Activated CD8-positive, alpha-beta memory T cell treated with anti-CD3 and anti-CD28 coated beads, Interleukin-2, amount 10 ng/mL, durations not matched to agents 7 days and 5 days (primary cell): ENCODE data around the gene DTX3. TPM values are rescaled to one million over a fixed set of nuclear protein-coding genes. Genes with fewer than 3 reads are reported as not detected.

ENCODE experiments used
- ATAC-seq: fragments of 150-1000 bp; cut with Tn5 transposase; one replicate; pipeline ENCODE4 v1.10.0; 2021; ENCODE audit warnings: moderate library complexity
- CTCF ChIA-PET: fragments of 350-600 bp; sonication (Branson Sonifier 250); formaldehyde crosslinking; loops from one replicate; lab custom pipeline; 2021; ENCODE audit warnings: antibody characterized with exemption; lab: Charles Lee
- DNase-seq: peaks from one replicate; pipeline ENCODE4 v3.0.0-alpha.2; 2020
- H3K27ac Mint-ChIP-seq: one replicate; pipeline ENCODE4 v1.8.0; 2021; ENCODE audit warnings: mild to moderate bottlenecking, mixed read lengths
- H3K27me3 Mint-ChIP-seq: one replicate; pipeline ENCODE4 v1.8.0; 2021; ENCODE audit warnings: mixed read lengths
- H3K36me3 Mint-ChIP-seq: one replicate; pipeline ENCODE4 v1.8.0; 2021; ENCODE audit warnings: mild to moderate bottlenecking, mixed read lengths
- H3K4me1 Mint-ChIP-seq: one replicate; pipeline ENCODE4 v1.8.0; 2021; ENCODE audit warnings: mixed read lengths
- H3K4me3 Mint-ChIP-seq: one replicate; pipeline ENCODE4 v1.8.0; 2021; ENCODE audit warnings: mild to moderate bottlenecking, moderate library complexity, mixed read lengths
- H3K9me3 Mint-ChIP-seq: one replicate; pipeline ENCODE4 v1.8.0; 2022; ENCODE audit warnings: low read depth, mixed read lengths
- total RNA-seq, 2 experiments: library from RNA; stranded (reverse); gene quantifications; one replicate each; pipeline ENCODE4 v1.2.3, GENCODE V29; 2021

DTX3 gene
- total RNA-seq, 2 experiments from 2014 or later, result 20.8 to 21.2 TPM

GRCh38 chr12:57603815-57604453 is 690 bp upstream of the DTX3 start:
- Mint-ChIP-seq H3K4me1 (peaks cover 17% of the 10 kb centered on the region), H3K4me3 (peak overlapping the region; percentile 74), H3K27ac (peak overlapping the region; percentile 41), H3K36me3 (peaks cover 22% of the 10 kb centered on the region), H3K9me3 (no peaks in the 10 kb centered on the region), H3K27me3 (no peaks in the 10 kb centered on the region)
- CTCF ChIA-PET, result interaction anchor here (1.3 to 1.4 kb wide), 2 partner anchors 9 to 17 kb away, joined by 4 read pairs; no protein-coding TSS in a partner anchor
- no peak for DNase-seq
- no peak for ATAC-seq

GRCh38 chr12:57604992-57605810 is 577 bp downstream of the DTX3 start:
- Mint-ChIP-seq H3K36me3 (peaks cover 18% of the 10 kb centered on the region), H3K27me3 (peaks cover under 1% of the 10 kb centered on the region), H3K4me3 (peak overlapping the region; percentile 74), H3K4me1 (peaks cover 17% of the 10 kb centered on the region), H3K9me3 (no peaks in the 10 kb centered on the region), H3K27ac (peak overlapping the region; percentile 78)
- ATAC-seq, result peak; percentile 64
- no peak for DNase-seq
- CTCF ChIA-PET, result interaction anchor here (1.3 to 2.5 kb wide), 5 partner anchors 11 to 22 kb away, joined by 3 to 9 read pairs (median 5); partner anchors contain the start of gene PIP4K2C

DNA sequence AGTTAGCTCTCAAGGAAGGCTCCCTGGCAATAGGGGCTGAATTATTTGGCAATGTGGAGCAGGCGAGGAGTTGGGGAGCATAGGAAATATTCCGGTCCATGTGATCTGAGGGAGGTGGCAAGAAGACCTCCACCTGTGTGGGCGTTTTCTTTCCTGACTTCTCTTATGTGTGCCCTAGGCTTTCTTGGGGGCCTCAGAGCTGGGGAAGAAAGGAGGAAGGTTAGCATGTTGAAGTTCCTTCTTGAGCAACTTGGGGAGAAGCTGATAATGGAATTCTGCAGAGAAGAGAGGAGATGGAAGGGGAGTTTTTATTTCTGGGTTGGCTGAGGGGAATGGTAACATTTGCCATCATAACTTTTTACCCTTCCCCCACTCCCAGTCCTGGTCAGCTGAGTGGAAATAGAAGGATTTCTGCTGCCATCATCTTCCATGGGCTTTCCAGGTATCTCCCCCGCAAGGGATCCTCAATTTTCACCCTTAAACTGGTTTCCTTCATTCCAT is 1.2 kb downstream of the DTX3 start:
- ATAC-seq (no peak), DNase-seq (no peak)
- H3K4me3 Mint-ChIP-seq, result peak overlapping the region; percentile 74
- peaks cover 21% of the 10 kb centered on the region for H3K4me1 Mint-ChIP-seq
- H3K9me3 Mint-ChIP-seq, result no peaks in the 10 kb centered on the region
- H3K36me3 Mint-ChIP-seq, result peaks cover 17% of the 10 kb centered on the region
- H3K27me3 Mint-ChIP-seq, result peaks cover 7% of the 10 kb centered on the region
- H3K27ac Mint-ChIP-seq, result no peak overlapping the region
- CTCF ChIA-PET, result interaction anchor here (1.0 to 2.5 kb wide), 6 partner anchors 11 to 22 kb away, joined by 3 to 9 read pairs (median 5); partner anchors contain the start of gene PIP4K2C

- Mint-ChIP-seq H3K4me1 (peaks cover 21% of the 10 kb centered on the region), H3K27ac (no peak overlapping the region), H3K36me3 (peaks cover 12% of the 10 kb centered on the region), H3K4me3 (no peak overlapping the region), H3K27me3 (peaks cover 8% of the 10 kb centered on the region), H3K9me3 (no peaks in the 10 kb centered on the region)
- DNase-seq, result no peak
- ATAC-seq, result no peak
- CTCF ChIA-PET, result interaction anchor here (1.0 to 2.5 kb wide), 5 partner anchors 10 to 22 kb away, joined by 3 to 9 read pairs (median 5); partner anchors contain the start of gene PIP4K2C
Observed at GRCh38 chr12:57606399-57606798, 1.8 kb downstream of the DTX3 start.

- Mint-ChIP-seq H3K9me3 (no peaks in the 10 kb centered on the region), H3K27me3 (peaks cover 9% of the 10 kb centered on the region), H3K4me3 (no peak overlapping the region), H3K36me3 (peaks cover 8% of the 10 kb centered on the region), H3K4me1 (peaks cover 22% of the 10 kb centered on the region), H3K27ac (no peak overlapping the region)
- CTCF ChIA-PET, result interaction anchor here (1.0 to 2.5 kb wide), 3 partner anchors 10 to 23 kb away, joined by 3 to 9 read pairs (median 3); no protein-coding TSS in a partner anchor
- DNase-seq (no peak), ATAC-seq (no peak)
Observed at GRCh38 chr12:57606821-57607220, 2.2 kb downstream of the DTX3 start.

DNA sequence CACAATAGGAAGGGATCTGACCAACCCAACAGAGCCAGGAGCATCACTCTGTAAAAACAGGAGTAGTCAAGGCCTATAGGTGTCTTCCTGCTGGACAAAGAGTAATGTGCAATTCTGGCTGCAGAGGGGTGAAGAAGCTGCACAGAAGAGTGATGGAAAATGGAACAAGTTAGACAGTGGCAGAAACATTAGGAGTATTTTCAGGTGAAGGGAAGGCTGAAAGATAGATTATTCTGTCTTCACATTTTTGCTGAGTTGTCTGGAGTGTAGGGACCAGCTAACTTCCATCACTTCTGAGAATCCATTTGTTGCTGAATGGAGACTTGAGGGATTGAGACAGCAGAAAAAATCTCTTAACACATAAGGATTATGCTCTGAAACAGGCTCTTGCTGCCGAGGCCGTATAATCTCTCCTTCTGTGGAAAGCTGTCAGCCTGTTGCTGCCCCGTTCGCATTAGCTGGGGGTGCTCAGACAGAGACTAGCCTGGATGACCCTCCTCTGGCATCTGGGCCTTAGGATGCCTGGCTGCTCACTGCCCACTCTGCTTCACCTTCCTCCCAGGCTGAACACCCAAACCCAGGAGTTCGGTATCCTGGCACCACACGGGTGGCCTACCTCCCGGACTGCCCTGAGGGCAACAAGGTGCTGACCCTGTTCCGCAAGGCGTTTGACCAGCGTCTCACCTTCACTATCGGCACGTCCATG is 3.5 kb downstream of the DTX3 start:
- H3K9me3 Mint-ChIP-seq, result no peaks in the 10 kb centered on the region
- CTCF ChIA-PET, result interaction anchor here (0.9 to 2.4 kb wide), 6 partner anchors 12 to 51 kb away, joined by 3 to 11 read pairs (median 5); partner anchors contain the start of gene PIP4K2C
- no peak for ATAC-seq
- no peak for DNase-seq
- no peak overlapping the region for H3K27ac Mint-ChIP-seq
- peaks cover 22% of the 10 kb centered on the region for H3K27me3 Mint-ChIP-seq
- peaks cover 1% of the 10 kb centered on the region for H3K36me3 Mint-ChIP-seq
- peaks cover 23% of the 10 kb centered on the region for H3K4me1 Mint-ChIP-seq
- no peak overlapping the region for H3K4me3 Mint-ChIP-seq

- ATAC-seq, result no peak
- H3K27me3 Mint-ChIP-seq, result peaks cover 33% of the 10 kb centered on the region
- CTCF ChIA-PET, result interaction anchor here (1.1 to 2.4 kb wide), 5 partner anchors 10 to 25 kb away, joined by 4 to 11 read pairs (median 5); partner anchors contain the start of gene PIP4K2C
- no peak overlapping the region for H3K27ac Mint-ChIP-seq
- H3K4me1 Mint-ChIP-seq, result peaks cover 17% of the 10 kb centered on the region
- DNase-seq, result no peak
- no peak overlapping the region for H3K4me3 Mint-ChIP-seq
- H3K9me3 Mint-ChIP-seq, result no peaks in the 10 kb centered on the region
- H3K36me3 Mint-ChIP-seq, result no peaks in the 10 kb centered on the region
Observed at GRCh38 chr12:57609101-57609780, 4.6 kb downstream of the DTX3 start.

DNA sequence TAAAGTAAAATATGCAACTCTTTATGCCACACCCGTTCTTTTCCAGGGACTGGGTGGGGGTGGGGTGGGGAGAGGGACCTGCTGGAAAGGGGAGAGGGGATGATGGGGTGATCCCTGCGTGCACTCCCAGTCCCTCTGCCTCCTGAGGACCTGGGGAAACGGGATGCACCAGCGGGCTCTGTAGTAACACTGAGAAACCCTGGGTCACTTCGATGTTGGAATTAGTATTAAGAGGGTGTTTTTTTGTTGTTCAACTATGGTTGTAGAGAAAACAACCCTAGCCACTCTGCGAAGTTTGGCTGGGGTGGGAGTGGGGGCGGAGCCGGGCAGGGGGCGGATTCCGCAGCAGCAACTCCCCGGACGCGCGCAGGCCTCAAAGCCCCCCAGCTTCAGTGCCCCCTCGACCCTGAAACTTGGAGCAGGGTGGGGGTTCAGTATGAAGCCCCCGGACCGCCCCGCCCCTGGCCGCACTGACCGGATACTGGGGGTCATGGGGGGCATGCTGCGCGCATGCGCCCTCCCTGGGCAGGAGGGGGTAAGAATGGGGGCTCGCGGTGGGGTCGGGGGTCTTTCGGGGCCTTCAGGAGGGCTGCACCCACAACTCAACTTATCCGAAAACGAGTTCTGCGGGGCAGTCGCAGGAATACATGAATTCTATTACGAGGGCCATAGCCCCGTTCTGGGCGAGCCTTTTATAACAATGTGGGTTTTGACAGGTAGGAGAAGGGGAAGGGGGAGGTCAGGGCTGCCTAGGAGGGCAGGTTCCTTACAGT is 5.3 kb downstream of the DTX3 start:
- ATAC-seq (no peak), DNase-seq (no peak)
- H3K36me3 Mint-ChIP-seq, result no peaks in the 10 kb centered on the region
- H3K4me1 Mint-ChIP-seq, result peaks cover 19% of the 10 kb centered on the region
- peak overlapping the region; percentile 35 for H3K4me3 Mint-ChIP-seq
- no peaks in the 10 kb centered on the region for H3K9me3 Mint-ChIP-seq
- CTCF ChIA-PET, result interaction anchor here (1.3 to 2.4 kb wide), 3 partner anchors 10 to 19 kb away, joined by 4 to 7 read pairs (median 5); partner anchors contain the start of gene PIP4K2C
- peaks cover 40% of the 10 kb centered on the region for H3K27me3 Mint-ChIP-seq
- no peak overlapping the region for H3K27ac Mint-ChIP-seq

- peaks cover 13% of the 10 kb centered on the region for H3K4me1 Mint-ChIP-seq
- no peak overlapping the region for H3K27ac Mint-ChIP-seq
- ATAC-seq (no peak), DNase-seq (no peak)
- H3K9me3 Mint-ChIP-seq, result no peaks in the 10 kb centered on the region
- H3K4me3 Mint-ChIP-seq, result peak overlapping the region; percentile 35
- CTCF ChIA-PET, result interaction anchor here (0.6 to 2.0 kb wide), 4 partner anchors 10 to 170 kb away, joined by 3 to 7 read pairs (median 5); no protein-coding TSS in a partner anchor
- no peaks in the 10 kb centered on the region for H3K36me3 Mint-ChIP-seq
- peaks cover 46% of the 10 kb centered on the region for H3K27me3 Mint-ChIP-seq
Observed at GRCh38 chr12:57610554-57611107, 6.0 kb downstream of the DTX3 start.

GRCh38 chr12:57611108-57611826 is 6.6 kb downstream of the DTX3 start, which contains the start of gene ARHGEF25:
ARHGEF25 (plus strand) TSS chr12:57611435; CDS start chr12:57611895, 460 bp downstream.
- peak; percentile 56 for DNase-seq
- Mint-ChIP-seq H3K36me3 (no peaks in the 10 kb centered on the region), H3K27ac (no peak within 1 kb of the TSS), H3K4me1 (peaks cover 11% of the 10 kb centered on the region), H3K9me3 (no peaks in the 10 kb centered on the region), H3K27me3 (peaks cover 52% of the 10 kb centered on the region), H3K4me3 (peak within 1 kb of the TSS; percentile 53)
- CTCF ChIA-PET, result interaction anchor here (0.6 to 2.0 kb wide), 4 partner anchors 10 to 170 kb away, joined by 3 to 7 read pairs (median 4); partner anchors contain the start of gene DDIT3
- peak; percentile 83 for ATAC-seq
